CD4-positive, alpha-beta T cell (primary cell): ENCODE data around the gene ADGRG3. TPM values are rescaled to one million over a fixed set of nuclear protein-coding genes. Genes with fewer than 3 reads are reported as not detected.

Experiments
- ATAC-seq: fragments of 200-7000 bp; cut with Tn5 transposase; one replicate; pipeline ENCODE4 v1.10.0; 2022; ENCODE audit warnings: mild to moderate bottlenecking; ENCODE audit not compliant: poor library complexity
- CTCF ChIA-PET: fragments of 350-600 bp; sonication (Branson Sonifier 250); formaldehyde crosslinking; loops from one replicate; lab custom pipeline; 2021; ENCODE audit warnings: antibody characterized with exemption, inconsistent platforms; lab: Charles Lee
- POLR2A ChIA-PET: fragments of 350-600 bp; sonication (Branson Sonifier 250); formaldehyde crosslinking; loops from one replicate; lab custom pipeline; 2021; ENCODE audit warnings: antibody characterized with exemption, inconsistent platforms; lab: Charles Lee
- DNase-seq, 14 experiments: peaks; one replicate each; pipeline ENCODE4 v3.0.0-alpha.2; 2013 to 2020; ENCODE audit warnings: mixed read lengths in 2 of 14
- H3K27ac ChIP-seq, 2 donors: one replicate each; pipeline versions ENCODE4 v1.5.1 to v1.7.0; 2013; ENCODE audit warnings: low read length in 2 of 2, low read depth in 1 of 2, mild to moderate bottlenecking in 1 of 2
- H3K27me3 ChIP-seq, 2 experiments: 1 replicate in 1 of 2; 2 replicates in 1 of 2; pipeline versions ENCODE4 v1.6.1 to v1.7.0; 2013; ENCODE audit warnings: low read length in 2 of 2, control low read depth in 1 of 2, mild to moderate bottlenecking in 1 of 2, moderate library complexity in 1 of 2; ENCODE audit not compliant: insufficient read depth in 2 of 2, control insufficient read depth in 1 of 2
- H3K36me3 ChIP-seq: one replicate; pipeline ENCODE4 v1.6.1; 2013; ENCODE audit warnings: low read length, control low read depth; ENCODE audit not compliant: insufficient read depth
- H3K4me1 ChIP-seq: one replicate; pipeline ENCODE4 v1.6.1; 2013; ENCODE audit warnings: low read length, control low read depth; ENCODE audit not compliant: insufficient read depth
- H3K4me3 ChIP-seq: one replicate; pipeline ENCODE4 v1.5.1; 2013; ENCODE audit warnings: mild to moderate bottlenecking, low read length, moderate library complexity
- H3K9me3 ChIP-seq, 2 experiments: 1 replicate in 1 of 2; 2 replicates in 1 of 2; pipeline versions ENCODE4 v1.6.1 to v1.7.0; 2013; ENCODE audit warnings: low read length in 2 of 2, mild to moderate bottlenecking in 2 of 2, control low read depth in 1 of 2, moderate library complexity in 1 of 2; ENCODE audit not compliant: control insufficient read depth in 1 of 2, insufficient read depth in 1 of 2
- H3K27ac Mint-ChIP-seq: one replicate; pipeline ENCODE4 v1.8.0; 2020; ENCODE audit warnings: mixed read lengths
- H3K27me3 Mint-ChIP-seq: one replicate; pipeline ENCODE4 v1.8.0; 2021; ENCODE audit warnings: mixed read lengths
- H3K36me3 Mint-ChIP-seq: one replicate; pipeline ENCODE4 v1.8.0; 2021; ENCODE audit warnings: low read depth, mixed read lengths
- H3K4me1 Mint-ChIP-seq: one replicate; pipeline ENCODE4 v1.8.0; 2021; ENCODE audit warnings: low read depth, mixed read lengths
- H3K4me3 Mint-ChIP-seq: one replicate; pipeline ENCODE4 v1.8.0; 2020; ENCODE audit warnings: mild to moderate bottlenecking, mixed read lengths
- H3K9me3 Mint-ChIP-seq: one replicate; pipeline ENCODE4 v1.8.0; 2020; ENCODE audit warnings: mixed read lengths
- CTCF ChIP-seq: fragments of 200-600 bp; IDR thresholded peaks from one replicate; pipeline ENCODE4 v1.8.0; 2022; ENCODE audit warnings: antibody characterized with exemption, mild to moderate bottlenecking
- intact Hi-C, 2 experiments: fragments of 100-400 bp; cut with DNase I in 1 of 2; cut with micrococcal nuclease in 1 of 2; formaldehyde crosslinking; loops; one replicate each; pipeline versions ENCODE4 v1.15.1 to v1.9.0; 2023 to 2025; cut with DNase I, micrococcal nuclease
- total RNA-seq, 174 experiments: library from RNA in 2 of 174; stranded (reverse) in 2 of 174; gene quantifications; one replicate each; pipeline ENCODE4 v1.2.3 and lab custom pipeline; 2021 to 2026

ADGRG3 gene
- total RNA-seq, 2 experiments from 2014 or later: 0.28 TPM; not detected in 1

- Histone ChIP-seq H3K27ac (no peak overlapping the region), H3K36me3 (no peaks in the 10 kb centered on the region), H3K4me3 (no peak overlapping the region), H3K27me3 (no peaks in the 10 kb centered on the region), H3K4me1 (no peaks in the 10 kb centered on the region), H3K9me3 (peaks cover 0 to 4% of the 10 kb centered on the region in 2 experiments)
- POLR2A ChIA-PET: no interaction called here
- CTCF ChIA-PET: no interaction called here
- Mint-ChIP-seq H3K27ac (no peak overlapping the region), H3K4me3 (no peak overlapping the region), H3K36me3 (no peaks in the 10 kb centered on the region), H3K27me3 (no peaks in the 10 kb centered on the region), H3K4me1 (no peaks in the 10 kb centered on the region), H3K9me3 (no peaks in the 10 kb centered on the region)
- ATAC-seq (no peak), DNase-seq (no peak)
- TF ChIP-seq CTCF: no peak
- intact Hi-C loops: no loop called here
Measured at GRCh38 chr16:57725554-57725953, 57.4 kb downstream of the ADGRG3 start.

GRCh38 chr16:57725976-57726375 lies 57.9 kb downstream of the ADGRG3 start:
- H3K36me3 Mint-ChIP-seq: no peaks in the 10 kb centered on the region
- CTCF ChIA-PET: no interaction called here
- POLR2A ChIA-PET: no interaction called here
- no peak overlapping the region for H3K27ac Mint-ChIP-seq
- DNase-seq (no peak), ATAC-seq (no peak)
- intact Hi-C loops: no loop called here
- Histone ChIP-seq H3K27me3 (no peaks in the 10 kb centered on the region), H3K4me1 (no peaks in the 10 kb centered on the region), H3K9me3 (peaks cover 0 to 4% of the 10 kb centered on the region in 2 experiments), H3K4me3 (no peak overlapping the region), H3K27ac (no peak overlapping the region), H3K36me3 (no peaks in the 10 kb centered on the region)
- no peaks in the 10 kb centered on the region for H3K4me1 Mint-ChIP-seq
- H3K9me3 Mint-ChIP-seq: no peaks in the 10 kb centered on the region
- TF ChIP-seq CTCF: no peak
- H3K4me3 Mint-ChIP-seq: no peak overlapping the region
- H3K27me3 Mint-ChIP-seq: no peaks in the 10 kb centered on the region

- POLR2A ChIA-PET: no interaction called here
Measured at GRCh38 chr16:57726433-57726947, 58.4 kb downstream of the ADGRG3 start.

More at GRCh38 chr16:57726433-57726947, 58.4 kb downstream of the ADGRG3 start:
- no peak for TF ChIP-seq CTCF
- H3K27ac Mint-ChIP-seq: no peak overlapping the region
- H3K27me3 Mint-ChIP-seq: no peaks in the 10 kb centered on the region
- no peak overlapping the region for H3K4me3 Mint-ChIP-seq
- no peak for DNase-seq
- no peaks in the 10 kb centered on the region for H3K9me3 Mint-ChIP-seq
- H3K4me3 ChIP-seq: no peak overlapping the region
- no peak for ATAC-seq
- CTCF ChIA-PET: no interaction called here
- no peak overlapping the region for H3K27ac ChIP-seq
- H3K36me3 ChIP-seq: no peaks in the 10 kb centered on the region
- intact Hi-C loops: no loop called here
- H3K36me3 Mint-ChIP-seq: no peaks in the 10 kb centered on the region
- no peaks in the 10 kb centered on the region for H3K4me1 ChIP-seq
- H3K4me1 Mint-ChIP-seq: no peaks in the 10 kb centered on the region
- peaks cover 0 to 4% of the 10 kb centered on the region in 2 experiments for H3K9me3 ChIP-seq
- H3K27me3 ChIP-seq: no peaks in the 10 kb centered on the region
